Peyer's patch (tissue), 4 donors: ENCODE measurements around the gene STAG1. TPM values are rescaled to one million over a fixed set of nuclear protein-coding genes. Genes with fewer than 3 reads are reported as not detected.

ENCODE experiments used
- DNase-seq, 3 donors: peaks; one replicate each; pipeline ENCODE4 v3.0.0-alpha.2; 2017 to 2019
- H3K27ac ChIP-seq, 4 donors: fragments of 200-600 bp; sonication (generic); one replicate each; pipeline ENCODE4 v1.5.1; 2016 to 2019
- H3K27me3 ChIP-seq, 2 donors: fragments of 200-600 bp; sonication (generic); one replicate each; pipeline ENCODE4 v1.5.1; 2019
- H3K36me3 ChIP-seq, 3 donors: fragments of 200-600 bp; sonication (generic); one replicate each; pipeline ENCODE4 v1.5.1; 2016 to 2019
- H3K4me1 ChIP-seq, 4 donors: fragments of 200-600 bp; sonication (generic); one replicate each; pipeline ENCODE4 v1.5.1; 2016 to 2019
- H3K4me3 ChIP-seq, 4 donors: fragments of 200-600 bp; sonication (generic); 1 replicate in 3 of 4; 2 replicates in 1 of 4; pipeline ENCODE4 v1.5.1; 2016 to 2019; ENCODE audit warnings: mild to moderate bottlenecking in 1 of 4
- H3K9me3 ChIP-seq, 4 donors: fragments of 200-600 bp; sonication (generic); one replicate each; pipeline ENCODE4 v1.5.1; 2016 to 2019; ENCODE audit warnings: mild to moderate bottlenecking in 1 of 4
- POLR2A ChIP-seq, 2 donors: fragments of 450-650 bp; IDR thresholded peaks; one replicate each; pipeline ENCODE4 v1.5.1; 2017; ENCODE audit warnings: antibody characterized with exemption in 2 of 2, mild to moderate bottlenecking in 2 of 2, moderate library complexity in 2 of 2
- total RNA-seq, 4 donors: library from RNA; depleted of rRNA; stranded (reverse); fragments of >200 nt; gene quantifications; one replicate each; pipeline ENCODE4 v1.1.0, GENCODE V29; 2016
- TF ChIP-seq, protein P1 (sequence below), 6 experiments: fragments of 450-650 bp in 4 of 6; fragments of 200-600 bp in 2 of 6; sonication (generic) in 1 of 6; IDR thresholded peaks; one replicate each; pipeline ENCODE4 v1.5.1; 2017 to 2019; ENCODE audit warnings: antibody characterized with exemption in 6 of 6, mild to moderate bottlenecking in 3 of 6, moderate library complexity in 1 of 6

The STAG1 gene
- total RNA-seq, 4 donors from 2014 or later: 22.6 to 91.6 (median 35.2) TPM

DNA sequence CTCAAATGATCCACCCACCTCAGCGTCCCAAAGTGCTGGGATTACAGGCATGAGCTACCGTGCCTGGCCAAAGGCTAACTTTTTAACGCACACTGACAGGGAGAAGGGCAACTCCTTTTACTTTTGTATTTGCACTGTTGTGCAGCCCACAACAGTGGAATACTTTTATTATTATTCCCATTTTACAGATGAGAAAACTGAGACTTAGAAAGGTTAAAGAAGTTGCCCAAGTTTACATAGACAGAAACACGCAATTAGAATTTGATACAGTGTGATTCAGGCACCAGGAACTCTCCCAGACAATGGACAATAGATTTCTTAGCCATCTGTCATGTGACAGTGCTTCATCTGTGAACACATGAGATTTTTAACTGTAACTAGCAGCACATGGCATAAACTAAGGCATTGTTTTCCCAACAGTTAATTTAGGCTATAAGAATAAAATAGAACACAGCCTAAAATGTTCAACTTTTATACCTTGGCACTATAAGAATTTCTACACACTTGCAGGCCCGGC, 18.8 kb downstream of the STAG1 start:
- no peak for DNase-seq
- H3K9me3 ChIP-seq: no peaks in the 10 kb centered on the region
- TF ChIP-seq POLR2A (IDR thresholded peaks at IDR 0.05): no peak
- TF ChIP-seq, protein P1, sequence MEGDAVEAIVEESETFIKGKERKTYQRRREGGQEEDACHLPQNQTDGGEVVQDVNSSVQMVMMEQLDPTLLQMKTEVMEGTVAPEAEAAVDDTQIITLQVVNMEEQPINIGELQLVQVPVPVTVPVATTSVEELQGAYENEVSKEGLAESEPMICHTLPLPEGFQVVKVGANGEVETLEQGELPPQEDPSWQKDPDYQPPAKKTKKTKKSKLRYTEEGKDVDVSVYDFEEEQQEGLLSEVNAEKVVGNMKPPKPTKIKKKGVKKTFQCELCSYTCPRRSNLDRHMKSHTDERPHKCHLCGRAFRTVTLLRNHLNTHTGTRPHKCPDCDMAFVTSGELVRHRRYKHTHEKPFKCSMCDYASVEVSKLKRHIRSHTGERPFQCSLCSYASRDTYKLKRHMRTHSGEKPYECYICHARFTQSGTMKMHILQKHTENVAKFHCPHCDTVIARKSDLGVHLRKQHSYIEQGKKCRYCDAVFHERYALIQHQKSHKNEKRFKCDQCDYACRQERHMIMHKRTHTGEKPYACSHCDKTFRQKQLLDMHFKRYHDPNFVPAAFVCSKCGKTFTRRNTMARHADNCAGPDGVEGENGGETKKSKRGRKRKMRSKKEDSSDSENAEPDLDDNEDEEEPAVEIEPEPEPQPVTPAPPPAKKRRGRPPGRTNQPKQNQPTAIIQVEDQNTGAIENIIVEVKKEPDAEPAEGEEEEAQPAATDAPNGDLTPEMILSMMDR (IDR thresholded peaks at IDR 0.05): no peak
- H3K36me3 ChIP-seq: no peaks in the 10 kb centered on the region
- H3K27ac ChIP-seq: no peak overlapping the region
- H3K27me3 ChIP-seq: no peaks in the 10 kb centered on the region
- H3K4me3 ChIP-seq: no peak overlapping the region
- peaks cover 0 to 49% (median 9%) of the 10 kb centered on the region in 4 donors for H3K4me1 ChIP-seq

DNA sequence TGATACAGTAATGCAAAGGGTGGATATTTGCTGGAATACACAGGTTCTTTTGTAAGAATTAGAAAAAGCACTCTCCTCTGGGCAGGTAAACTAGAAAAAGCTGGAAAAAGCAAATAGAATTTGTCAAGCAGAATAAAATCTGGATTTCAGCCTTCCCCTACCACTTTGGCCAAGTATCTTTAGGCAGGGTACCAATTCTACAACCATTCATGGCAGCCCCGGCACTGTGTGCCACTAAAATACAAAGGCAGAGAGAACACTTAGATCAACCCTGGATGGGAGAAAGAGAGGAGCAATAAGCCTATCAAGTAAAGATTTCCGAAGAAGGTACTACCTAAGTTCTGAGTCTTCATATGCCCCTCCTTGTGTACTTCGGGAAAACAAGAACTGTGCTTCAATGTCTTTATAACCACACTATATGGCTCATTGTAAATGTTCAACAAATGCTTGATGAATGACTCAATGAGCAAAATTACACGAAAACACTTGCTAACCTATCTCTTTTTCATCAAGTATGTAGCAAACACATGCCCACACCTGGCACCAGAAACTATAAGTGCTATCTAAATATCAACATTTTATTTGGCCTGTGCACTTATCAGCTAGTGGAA, 20.8 kb downstream of the STAG1 start:
- Histone ChIP-seq H3K4me1 (peaks cover under 1 to 66% (median 12%) of the 10 kb centered on the region in 4 donors), H3K36me3 (no peaks in the 10 kb centered on the region), H3K9me3 (no peaks in the 10 kb centered on the region), H3K27ac (peak overlapping the region in 3 of 4 donors; percentile 9 to 74 (median 64)), H3K4me3 (no peak overlapping the region), H3K27me3 (no peaks in the 10 kb centered on the region)
- TF ChIP-seq, protein P1 (IDR thresholded peaks at IDR 0.05): no peak
- no peak for TF ChIP-seq POLR2A (IDR thresholded peaks at IDR 0.05)
- DNase-seq: no peak

GRCh38 chr3:136730595-136731273, 21.4 kb downstream of the STAG1 start:
- no peak overlapping the region for H3K4me3 ChIP-seq
- H3K27me3 ChIP-seq: no peaks in the 10 kb centered on the region
- peak overlapping the region in 3 of 4 donors; percentile 9 to 74 (median 64) for H3K27ac ChIP-seq
- TF ChIP-seq POLR2A (IDR thresholded peaks at IDR 0.05): no peak
- TF ChIP-seq, protein P1 (IDR thresholded peaks at IDR 0.05): no peak
- peaks cover 4 to 72% (median 15%) of the 10 kb centered on the region in 4 donors for H3K4me1 ChIP-seq
- DNase-seq: peak in 1 of 3 donors; percentile 74
- no peaks in the 10 kb centered on the region for H3K36me3 ChIP-seq
- no peaks in the 10 kb centered on the region for H3K9me3 ChIP-seq

GRCh38 chr3:136728918-136729317, 23.3 kb downstream of the STAG1 start:
- Histone ChIP-seq H3K27ac (no peak overlapping the region), H3K4me3 (no peak overlapping the region), H3K36me3 (no peaks in the 10 kb centered on the region), H3K27me3 (no peaks in the 10 kb centered on the region), H3K9me3 (no peaks in the 10 kb centered on the region), H3K4me1 (peaks cover 4 to 65% (median 17%) of the 10 kb centered on the region in 4 donors)
- TF ChIP-seq, protein P1 (IDR thresholded peaks at IDR 0.05): no peak
- no peak for TF ChIP-seq POLR2A (IDR thresholded peaks at IDR 0.05)
- DNase-seq: no peak

GRCh38 chr3:136728473-136728872, 23.7 kb downstream of the STAG1 start:
- peaks cover 4 to 65% (median 17%) of the 10 kb centered on the region in 4 donors for H3K4me1 ChIP-seq

More at GRCh38 chr3:136728473-136728872, 23.7 kb downstream of the STAG1 start:
- Histone ChIP-seq H3K27me3 (no peaks in the 10 kb centered on the region), H3K27ac (no peak overlapping the region), H3K36me3 (no peaks in the 10 kb centered on the region), H3K9me3 (no peaks in the 10 kb centered on the region), H3K4me3 (no peak overlapping the region)
- no peak for DNase-seq
- TF ChIP-seq, protein P1 (IDR thresholded peaks at IDR 0.05): no peak
- no peak for TF ChIP-seq POLR2A (IDR thresholded peaks at IDR 0.05)
